PC-3 (cell line): ENCODE results near the gene MAPKBP1. TPM values are rescaled to one million over a fixed set of nuclear protein-coding genes. Genes with fewer than 3 reads are reported as not detected.
A peak's percentile ranks its signal among the peaks of the same experiment; 100 is the strongest.

Experiments
- ATAC-seq: fragments of 200-7000 bp; cut with Tn5 transposase; 2 replicates; pipeline ENCODE4 v1.9.1; 2020; ENCODE audit warnings: mild to moderate bottlenecking, moderate library complexity
- BruUV-seq: library from RNA; stranded (reverse); fragments of 400-500 nt; replicated peaks from 2 replicates; lab custom pipeline; 2021; lab: Mats Ljungman, UMichigan
- CTCF ChIA-PET: fragments of 300-600 bp; sonication (Branson Sonifier 250); formaldehyde crosslinking; loops from one replicate; lab custom pipeline; 2022; ENCODE audit warnings: antibody characterized with exemption; lab: Charles Lee
- POLR2A ChIA-PET: fragments of 300-600 bp; sonication (Branson Sonifier 250); formaldehyde crosslinking; loops from one replicate; lab custom pipeline; 2022; ENCODE audit warnings: antibody characterized with exemption; ENCODE audit not compliant: unreplicated experiment; lab: Charles Lee
- DNase-seq: peaks from one replicate; pipeline ENCODE4 v3.0.0-alpha.2; 2015
- H2AFZ ChIP-seq: fragments of 300-600 bp; sonication (generic); 2 replicates; pipeline ENCODE4 v1.6.0; 2016; ENCODE audit warnings: antibody characterized with exemption, low read length
- H3F3A ChIP-seq: fragments of 300-600 bp; sonication (generic); one replicate; pipeline ENCODE4 v1.6.0; 2017; ENCODE audit warnings: antibody characterized with exemption, low read length, control low read depth, mild to moderate bottlenecking; ENCODE audit not compliant: unreplicated experiment
- H3K27ac ChIP-seq: fragments of 300-600 bp; sonication (generic); 2 replicates; pipeline ENCODE4 v1.5.1; 2016; ENCODE audit warnings: mild to moderate bottlenecking, low read length
- H3K27me3 ChIP-seq: fragments of 300-600 bp; sonication (generic); 2 replicates; pipeline ENCODE4 v1.6.1; 2016; ENCODE audit warnings: low read length, mixed read lengths
- H3K36me3 ChIP-seq: fragments of 300-600 bp; sonication (generic); 2 replicates; pipeline ENCODE4 v1.6.1; 2016; ENCODE audit warnings: low read depth, mixed run types, low read length, mixed read lengths
- H3K4me1 ChIP-seq: fragments of 300-600 bp; sonication (generic); 2 replicates; pipeline ENCODE4 v1.5.1; 2016; ENCODE audit warnings: low read length; ENCODE audit not compliant: insufficient read depth
- H3K4me2 ChIP-seq: fragments of 300-600 bp; sonication (generic); 2 replicates; pipeline ENCODE4 v1.6.0; 2016; ENCODE audit warnings: low read length
- H3K4me3 ChIP-seq: fragments of 300-600 bp; sonication (generic); 2 replicates; pipeline ENCODE4 v1.5.1; 2016; ENCODE audit warnings: mild to moderate bottlenecking, low read length, mixed read lengths
- H3K79me2 ChIP-seq: fragments of 300-600 bp; sonication (generic); 2 replicates; pipeline ENCODE4 v1.6.1; 2017; ENCODE audit warnings: low read length, mixed read lengths
- H3K9ac ChIP-seq: fragments of 300-600 bp; sonication (generic); 2 replicates; pipeline ENCODE4 v1.6.0; 2016; ENCODE audit warnings: mild to moderate bottlenecking, low read length
- H3K9me2 ChIP-seq: fragments of 300-600 bp; sonication (generic); replicated peaks from 2 replicates; pipeline ENCODE4 v1.6.1; 2016; ENCODE audit warnings: mixed run types, low read length, mixed read lengths
- H3K9me3 ChIP-seq: fragments of 300-600 bp; sonication (generic); 2 replicates; pipeline ENCODE4 v1.6.1; 2016; ENCODE audit warnings: low read length, mixed read lengths
- H4K20me1 ChIP-seq: fragments of 300-600 bp; sonication (generic); 2 replicates; pipeline ENCODE4 v1.6.1; 2016; ENCODE audit warnings: low read length, mixed read lengths
- EZH2 ChIP-seq: fragments of 300-600 bp; sonication (generic); IDR thresholded peaks from one replicate; pipeline ENCODE4 v1.6.1; 2017; ENCODE audit warnings: antibody characterized with exemption, mild to moderate bottlenecking, low read length; ENCODE audit not compliant: unreplicated experiment
- EZH2phosphoT487 ChIP-seq: fragments of 300-600 bp; sonication (generic); IDR thresholded peaks from 2 replicates; pipeline ENCODE4 v1.6.1; 2018; ENCODE audit warnings: mild to moderate bottlenecking, antibody characterized with exemption, low read length, borderline replicate concordance
- intact Hi-C: fragments of 100-400 bp; cut with micrococcal nuclease; formaldehyde crosslinking; loops from 2 replicates; pipeline ENCODE4 v1.9.0; 2023
- total RNA-seq: library from RNA; depleted of rRNA; stranded (reverse); fragments of >200 nt; gene quantifications from 2 replicates; pipeline ENCODE4 v1.2.3, GENCODE V29; 2014
- TF ChIP-seq, protein P1 (sequence below): fragments of 300-600 bp; sonication (generic); conservative IDR thresholded peaks from 2 replicates; pipeline ENCODE4 v1.5.1; 2017; ENCODE audit warnings: antibody characterized with exemption, low read depth, mild to moderate bottlenecking, low read length

MAPKBP1 gene
- total RNA-seq, 1 experiment from 2014 or later = 29.1 TPM

DNA sequence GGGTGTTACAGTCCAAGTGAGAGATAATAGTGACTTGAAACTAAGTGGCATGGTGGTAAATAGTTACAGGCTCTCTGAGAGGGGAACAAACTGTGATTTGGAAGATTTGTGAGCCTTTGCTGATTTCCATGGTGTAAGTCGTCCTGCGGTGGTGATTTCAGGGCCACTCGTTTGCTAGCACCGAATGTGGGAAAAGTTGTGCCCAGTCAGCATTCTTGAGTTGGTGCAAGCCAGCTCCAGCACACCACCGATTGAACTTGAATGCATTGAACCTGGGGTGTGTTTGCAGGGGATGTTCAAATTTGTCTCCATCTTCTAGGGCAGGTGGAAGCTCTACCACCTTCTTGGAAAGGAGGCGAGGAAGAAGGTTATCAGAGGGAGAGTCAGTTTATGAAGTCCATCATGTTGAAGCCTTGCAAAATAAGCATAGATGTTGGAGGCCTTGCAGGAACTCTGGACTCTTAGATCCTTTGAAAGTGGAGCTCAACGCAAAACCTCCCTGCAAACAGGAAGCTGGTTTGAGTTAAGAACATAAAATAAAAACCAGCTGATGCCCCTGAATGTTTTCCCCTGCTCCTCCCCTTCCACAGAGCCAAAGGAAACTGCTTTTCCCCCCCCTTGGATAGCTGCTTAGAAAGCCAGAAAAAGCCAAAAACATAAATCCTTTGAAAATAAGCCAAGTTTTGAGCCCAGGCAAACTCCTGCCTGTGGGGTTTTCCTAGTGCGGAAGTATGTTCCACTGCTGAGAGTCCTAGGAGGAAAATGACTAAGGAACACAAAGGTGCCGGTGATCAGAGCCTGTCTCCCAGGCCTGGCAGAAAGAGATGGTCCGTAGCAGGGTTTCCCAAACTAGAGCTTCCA is 21.9 kb downstream of the MAPKBP1 start:
- H3K27ac ChIP-seq = peak overlapping the region; percentile 60
- peak overlapping the region; percentile 10 for H3K9ac ChIP-seq

DNA sequence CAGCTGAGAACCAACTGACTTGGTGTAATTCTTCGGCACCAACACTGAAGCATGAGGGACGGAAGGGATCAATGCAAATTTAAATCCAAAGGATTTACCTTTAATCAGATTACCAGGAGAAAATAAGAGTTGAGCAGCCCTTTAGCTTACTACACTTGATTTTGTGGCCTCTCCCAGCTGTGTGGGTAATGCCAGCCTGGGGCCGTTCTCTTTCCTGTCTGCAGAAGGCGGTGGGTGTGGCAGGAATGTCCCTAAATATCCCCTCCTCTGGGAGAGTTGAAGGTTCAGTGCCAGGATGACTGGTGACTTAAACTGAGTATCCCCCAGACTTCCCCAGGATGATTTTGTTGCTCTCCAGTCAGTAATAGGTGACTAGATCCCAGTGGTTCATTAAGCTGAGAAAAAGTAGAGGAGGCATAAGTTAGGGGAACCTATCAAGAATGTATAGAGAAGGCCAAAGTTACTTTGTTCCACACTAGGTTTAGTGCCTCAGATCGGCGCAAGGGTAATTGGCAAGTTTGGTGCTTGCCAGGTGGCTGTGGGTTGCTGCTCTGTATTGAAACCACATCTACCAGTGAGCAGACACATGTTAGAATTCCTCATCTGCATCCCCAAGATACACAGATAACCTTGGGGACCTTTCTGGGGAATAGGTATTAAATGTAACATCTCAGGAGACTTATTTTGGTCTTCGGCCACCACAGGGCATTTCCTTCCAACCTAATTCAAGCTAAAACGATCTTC is 23.1 kb downstream of the MAPKBP1 start:
- Histone ChIP-seq H3K4me2 (peak overlapping the region; percentile 30), H3K9me3 (no peaks in the 10 kb centered on the region), H3K9me2 (no peaks in the 10 kb centered on the region), H3K27ac (peak overlapping the region; percentile 60), H4K20me1 (no peaks in the 10 kb centered on the region), H3K4me1 (peaks cover 58% of the 10 kb centered on the region), H3K27me3 (no peaks in the 10 kb centered on the region), H2AFZ (no peak overlapping the region; the same call in 1 of the 2 replicates), H3K9ac (peak overlapping the region; percentile 10), H3K79me2 (peaks cover 53% of the 10 kb centered on the region), H3K36me3 (peaks cover 10% of the 10 kb centered on the region), H3F3A (peaks cover 14% of the 10 kb centered on the region), H3K4me3 (no peak overlapping the region)
- ChIA-PET POLR2A (interaction anchor here (0.5 kb wide), 1 partner anchor 548 kb away, joined by 45 read pairs; no protein-coding TSS in a partner anchor), CTCF (interaction anchor here (1.2 kb wide), 1 partner anchor 23 kb away, joined by 3 read pairs; the partner anchor contains the start of gene MAPKBP1)
- BruUV-seq = no TSS peak
- intact Hi-C loops = no loop called here
- ATAC-seq (0 out of 2 replicates have a peak, but pooled peaks have one; percentile 12), DNase-seq (peak; percentile 52)
- TF ChIP-seq EZH2phosphoT487 = no peak
- no peak for TF ChIP-seq EZH2
- TF ChIP-seq, protein P1, sequence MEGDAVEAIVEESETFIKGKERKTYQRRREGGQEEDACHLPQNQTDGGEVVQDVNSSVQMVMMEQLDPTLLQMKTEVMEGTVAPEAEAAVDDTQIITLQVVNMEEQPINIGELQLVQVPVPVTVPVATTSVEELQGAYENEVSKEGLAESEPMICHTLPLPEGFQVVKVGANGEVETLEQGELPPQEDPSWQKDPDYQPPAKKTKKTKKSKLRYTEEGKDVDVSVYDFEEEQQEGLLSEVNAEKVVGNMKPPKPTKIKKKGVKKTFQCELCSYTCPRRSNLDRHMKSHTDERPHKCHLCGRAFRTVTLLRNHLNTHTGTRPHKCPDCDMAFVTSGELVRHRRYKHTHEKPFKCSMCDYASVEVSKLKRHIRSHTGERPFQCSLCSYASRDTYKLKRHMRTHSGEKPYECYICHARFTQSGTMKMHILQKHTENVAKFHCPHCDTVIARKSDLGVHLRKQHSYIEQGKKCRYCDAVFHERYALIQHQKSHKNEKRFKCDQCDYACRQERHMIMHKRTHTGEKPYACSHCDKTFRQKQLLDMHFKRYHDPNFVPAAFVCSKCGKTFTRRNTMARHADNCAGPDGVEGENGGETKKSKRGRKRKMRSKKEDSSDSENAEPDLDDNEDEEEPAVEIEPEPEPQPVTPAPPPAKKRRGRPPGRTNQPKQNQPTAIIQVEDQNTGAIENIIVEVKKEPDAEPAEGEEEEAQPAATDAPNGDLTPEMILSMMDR = no peak

More for the DNA sequence above, 21.9 kb downstream of the MAPKBP1 start:
- intact Hi-C loops = no loop called here
- Histone ChIP-seq H3K4me2 (peak overlapping the region; percentile 30), H3K9me3 (no peaks in the 10 kb centered on the region), H3K27me3 (no peaks in the 10 kb centered on the region), H2AFZ (peak overlapping the region; percentile 2; the same call in 1 of the 2 replicates), H3K9me2 (no peaks in the 10 kb centered on the region), H3F3A (peaks cover 7% of the 10 kb centered on the region), H4K20me1 (no peaks in the 10 kb centered on the region), H3K4me3 (no peak overlapping the region), H3K79me2 (peaks cover 65% of the 10 kb centered on the region), H3K4me1 (peaks cover 58% of the 10 kb centered on the region), H3K36me3 (peaks cover 10% of the 10 kb centered on the region)
- POLR2A ChIA-PET = no interaction called here
- CTCF ChIA-PET = interaction anchor here (1.2 kb wide), 1 partner anchor 22 kb away, joined by 3 read pairs; the partner anchor contains the start of gene MAPKBP1
- peak; percentile 53 for DNase-seq
- BruUV-seq = no TSS peak
- ATAC-seq = peak; percentile 68
- TF ChIP-seq, protein P1 = no peak
- TF ChIP-seq EZH2 = no peak
- no peak for TF ChIP-seq EZH2phosphoT487
